ENCODE results near the gene MAN1C1. TPM values are rescaled to one million over a fixed set of nuclear protein-coding genes. Genes with fewer than 3 reads are reported as not detected.

The MAN1C1 gene
- polyA plus RNA-seq, 1 of the 3 experiments (the other 2 are of a cell fraction) = 0.20 TPM

GRCh38 chr1:25746299-25747045, 129.9 kb downstream of the MAN1C1 start:
- CTCF ChIA-PET = interaction anchor here (1.1 to 1.6 kb wide), 6 partner anchors 9 to 138 kb away, joined by 3 to 7 read pairs (median 4); no protein-coding TSS in a partner anchor

GRCh38 chr1:25747046-25747719, 130.6 kb downstream of the MAN1C1 start:
- H3K27ac ChIP-seq (ENCODE audit: low read depth in 2 of 2, low read length in 1 of 2) = no peak overlapping the region
- no peaks in the 10 kb centered on the region for H3K9me3 ChIP-seq
- no peak overlapping the region for H3K4me3 ChIP-seq (ENCODE audit: low read depth in 2 of 2, low read length in 1 of 2)
- H3K4me1 ChIP-seq (ENCODE audit: control insufficient read depth in 1 of 2, insufficient read depth in 2 of 2, low read depth in 1 of 2, low read length in 1 of 2) = peaks cover 0 to 37% of the 10 kb centered on the region in 2 experiments; a peak in 1 of 4 replicates
- H3K36me3 ChIP-seq (replicated peaks in 1 of 2; ENCODE audit: control insufficient read depth in 1 of 2, insufficient read depth in 2 of 2, low read length in 1 of 2) = no peaks in the 10 kb centered on the region
- no peak overlapping the region for H3K4me2 ChIP-seq
- ChIA-PET CTCF (interaction anchor here (1.0 to 1.6 kb wide), 6 partner anchors 8 to 174 kb away, joined by 3 to 5 read pairs (median 4); no protein-coding TSS in a partner anchor), POLR2A (no interaction called here)
- H3K9me2 ChIP-seq = no peaks in the 10 kb centered on the region
- H4K20me1 ChIP-seq (ENCODE audit: insufficient read depth) = no peaks in the 10 kb centered on the region
- DNase-seq = no peak
- H3K27me3 ChIP-seq (ENCODE audit: insufficient read depth) = 0 out of 2 replicates have a peak, but pooled peaks cover 5% of the 10 kb centered on the region
- no peak overlapping the region for H3K9ac ChIP-seq
- no peak overlapping the region for H2AFZ ChIP-seq (ENCODE audit: low read depth)
- WGBS (ENCODE audit: low lambda C conversion rate) = 39% methylated on average over 7 of the region's 12 CpGs
- H3K79me2 ChIP-seq (ENCODE audit: insufficient read depth) = no peaks in the 10 kb centered on the region
- no peaks in the 10 kb centered on the region for H3F3A ChIP-seq (replicated peaks; ENCODE audit: insufficient read depth)
- TF ChIP-seq GATA2 (CRISPR knock-in tag; IDR thresholded peaks at IDR 0.05) = no peak
- TF ChIP-seq FOXM1 (IDR thresholded peaks at IDR 0.05; ENCODE audit: low read depth) = no peak
- no peak for TF ChIP-seq SIN3A (IDR thresholded peaks at IDR 0.05; ENCODE audit: borderline replicate concordance, low read depth, low read length)
- no peak for TF ChIP-seq RFX5 (IDR thresholded peaks at IDR 0.05; ENCODE audit: low read length)
- TF ChIP-seq IRF3 (IDR thresholded peaks at IDR 0.05; ENCODE audit: low read depth, low read length) = no peak
- TF ChIP-seq USF2 (IDR thresholded peaks at IDR 0.05; ENCODE audit: borderline replicate concordance, low read depth, low read length) = no peak
- no peak for TF ChIP-seq FOSL2 (IDR thresholded peaks at IDR 0.05; ENCODE audit: borderline replicate concordance, low read depth)
- no peak for TF ChIP-seq CHD2 (IDR thresholded peaks at IDR 0.05; ENCODE audit: low read length, partially characterized antibody)
- TF ChIP-seq CTCF (IDR thresholded peaks at IDR 0.05) = no peak
- no peak for TF ChIP-seq EZH2phosphoT487 (IDR thresholded peaks at IDR 0.05; ENCODE audit: borderline replicate concordance, low read depth)
- TF ChIP-seq EP300 (IDR thresholded peaks at IDR 0.05; ENCODE audit: borderline replicate concordance in 1 of 2, low read depth in 1 of 2, low read length in 1 of 2) = no peak
- no peak for TF ChIP-seq MXI1 (IDR thresholded peaks at IDR 0.05; ENCODE audit: low read depth, low read length)
- TF ChIP-seq RAD21 (IDR thresholded peaks at IDR 0.05; ENCODE audit: low read length) = no peak

More at GRCh38 chr1:25746299-25747045, 129.9 kb downstream of the MAN1C1 start:
- H3K4me2 ChIP-seq = no peak overlapping the region
- no peak overlapping the region for H3K27ac ChIP-seq (ENCODE audit: low read depth in 2 of 2, low read length in 1 of 2)
- no peak for DNase-seq
- POLR2A ChIA-PET = no interaction called here
- no peak overlapping the region for H3K9ac ChIP-seq
- no peak overlapping the region for H2AFZ ChIP-seq (ENCODE audit: low read depth)
- H3K27me3 ChIP-seq (ENCODE audit: insufficient read depth) = 0 out of 2 replicates have a peak, but pooled peaks cover 5% of the 10 kb centered on the region
- no peaks in the 10 kb centered on the region for H4K20me1 ChIP-seq (ENCODE audit: insufficient read depth)
- peaks cover 0 to 37% of the 10 kb centered on the region in 2 experiments; a peak in 1 of 4 replicates for H3K4me1 ChIP-seq (ENCODE audit: control insufficient read depth in 1 of 2, insufficient read depth in 2 of 2, low read depth in 1 of 2, low read length in 1 of 2)
- 86% methylated on average over 16 of the region's 22 CpGs for WGBS (ENCODE audit: low lambda C conversion rate)
- no peaks in the 10 kb centered on the region for H3K9me3 ChIP-seq
- H3K79me2 ChIP-seq (ENCODE audit: insufficient read depth) = no peaks in the 10 kb centered on the region
- no peaks in the 10 kb centered on the region for H3F3A ChIP-seq (replicated peaks; ENCODE audit: insufficient read depth)
- TF ChIP-seq GABPA (IDR thresholded peaks at IDR 0.05; ENCODE audit: low read depth) (no peak), RXRA (IDR thresholded peaks at IDR 0.05; ENCODE audit: borderline replicate concordance, low read depth) (no peak), ELF1 (IDR thresholded peaks at IDR 0.05) (no peak), ZBTB33 (IDR thresholded peaks at IDR 0.05; ENCODE audit: borderline replicate concordance, low read depth) (no peak), FOXM1 (IDR thresholded peaks at IDR 0.05; ENCODE audit: low read depth) (no peak), FOSL2 (IDR thresholded peaks at IDR 0.05; ENCODE audit: borderline replicate concordance, low read depth) (no peak)
- H3K36me3 ChIP-seq (replicated peaks in 1 of 2; ENCODE audit: control insufficient read depth in 1 of 2, insufficient read depth in 2 of 2, low read length in 1 of 2) = no peaks in the 10 kb centered on the region
- no peaks in the 10 kb centered on the region for H3K9me2 ChIP-seq
- no peak overlapping the region for H3K4me3 ChIP-seq (ENCODE audit: low read depth in 2 of 2, low read length in 1 of 2)
